Measurements from ENCODE around the gene VPS18.

DNA sequence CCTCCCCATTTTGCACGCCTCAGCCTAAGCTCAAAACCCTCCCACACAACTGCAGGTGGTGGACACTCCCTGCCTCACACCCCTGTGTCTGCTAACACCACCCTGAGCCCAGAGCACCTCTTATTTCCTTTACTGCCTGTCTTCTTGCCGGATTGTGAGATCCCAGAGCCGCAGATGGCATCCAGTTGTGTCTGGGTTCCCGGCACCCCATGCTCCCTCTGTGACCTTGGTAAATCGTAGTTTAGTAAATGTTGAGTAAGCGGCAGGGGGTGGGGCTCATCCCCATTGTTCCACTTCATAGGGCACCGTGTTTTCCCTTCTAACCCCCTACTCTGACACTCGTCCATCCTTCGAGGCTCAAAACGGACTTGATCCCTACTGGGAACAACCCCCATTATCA lies 35.5 kb upstream of the VPS18 start:
- TF ChIP-seq GATA2 (IDR thresholded peaks at IDR 0.05; ENCODE audit: low read depth, low read length) = no peak
- no peak for TF ChIP-seq GATA3 (IDR thresholded peaks at IDR 0.05; ENCODE audit: low read depth, low read length)

All from SH-SY5Y (cell line).